ENCODE data around the gene CALD1.

CALD1 gene

DNA sequence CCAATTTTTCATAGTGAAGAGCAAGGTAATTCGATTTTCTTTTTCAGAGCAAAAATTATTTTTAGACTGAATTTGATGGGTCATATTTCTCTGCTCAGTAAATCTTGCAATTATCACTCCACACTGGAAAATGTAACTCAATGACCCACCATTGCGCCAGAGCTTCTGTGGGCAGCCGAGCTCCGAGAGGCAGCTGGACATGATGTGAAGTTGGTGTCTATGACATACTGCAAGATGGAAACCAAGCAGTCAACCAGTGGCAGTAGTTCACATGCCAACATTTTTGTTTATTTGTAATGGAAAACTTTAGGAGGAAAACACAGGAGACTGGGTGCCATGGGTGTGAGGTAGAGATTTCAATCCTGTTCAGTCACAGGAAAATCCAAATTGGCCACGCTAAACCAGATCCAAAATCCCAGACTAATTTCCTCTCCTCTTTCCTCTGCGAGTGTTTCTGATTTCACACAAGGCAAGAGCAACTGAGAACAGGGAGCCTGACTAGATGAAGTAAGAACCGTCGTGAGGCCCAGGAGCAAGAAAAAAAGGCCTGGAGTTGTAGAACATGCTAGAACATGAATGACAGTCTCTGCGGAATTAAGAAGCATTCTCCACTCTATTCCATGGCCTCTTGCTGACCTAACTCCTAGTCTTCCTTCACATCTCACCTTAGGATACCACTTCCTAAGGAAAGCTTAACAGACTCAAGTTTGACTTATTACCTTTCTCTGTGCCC, 39.3 kb downstream of the CALD1 start:
- no peak overlapping the region for H3K9ac ChIP-seq
- H3K36me3 ChIP-seq = peaks cover 56% of the 10 kb centered on the region
- H4K20me1 ChIP-seq = peaks cover 34% of the 10 kb centered on the region
- no peak overlapping the region for H3K4me2 ChIP-seq
- H3K4me3 ChIP-seq = no peak overlapping the region
- no peak for TF ChIP-seq Cebpa-rat (IDR thresholded peaks at IDR 0.05)
- H3K27ac ChIP-seq = no peak overlapping the region
- no peaks in the 10 kb centered on the region for H3K27me3 ChIP-seq
- 0 out of 2 replicates have a peak, but pooled peaks cover 9% of the 10 kb centered on the region for H3K4me1 ChIP-seq
- peaks cover 14% of the 10 kb centered on the region for H3K9me3 ChIP-seq

DNA sequence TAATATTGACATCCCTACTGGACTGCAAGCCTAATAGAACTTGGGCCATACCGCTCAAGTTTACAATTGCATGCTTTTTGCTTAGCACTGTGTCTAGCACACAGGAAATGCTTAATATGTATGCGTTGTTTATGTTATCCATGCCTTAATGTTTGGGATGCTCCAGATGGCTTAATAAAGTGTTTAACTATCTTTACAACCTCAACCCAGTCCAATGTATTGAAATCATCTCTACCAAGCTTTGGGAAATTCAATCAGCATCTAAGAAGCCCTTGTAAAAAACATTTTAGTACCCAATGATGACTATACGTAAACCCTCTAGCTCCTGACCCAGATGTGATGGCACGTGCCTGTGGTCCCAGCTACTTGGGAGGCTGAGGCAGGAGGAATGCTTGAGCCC, 40.0 kb downstream of the CALD1 start:
- Histone ChIP-seq H3K9me3 (peaks cover 14% of the 10 kb centered on the region), H3K4me2 (no peak overlapping the region), H3K9ac (no peak overlapping the region), H3K4me1 (0 out of 2 replicates have a peak, but pooled peaks cover 2% of the 10 kb centered on the region), H4K20me1 (peaks cover 27% of the 10 kb centered on the region), H3K4me3 (no peak overlapping the region), H3K27ac (no peak overlapping the region), H3K36me3 (peaks cover 50% of the 10 kb centered on the region), H3K27me3 (no peaks in the 10 kb centered on the region)
- no peak for TF ChIP-seq Cebpa-rat (IDR thresholded peaks at IDR 0.05)

DNA sequence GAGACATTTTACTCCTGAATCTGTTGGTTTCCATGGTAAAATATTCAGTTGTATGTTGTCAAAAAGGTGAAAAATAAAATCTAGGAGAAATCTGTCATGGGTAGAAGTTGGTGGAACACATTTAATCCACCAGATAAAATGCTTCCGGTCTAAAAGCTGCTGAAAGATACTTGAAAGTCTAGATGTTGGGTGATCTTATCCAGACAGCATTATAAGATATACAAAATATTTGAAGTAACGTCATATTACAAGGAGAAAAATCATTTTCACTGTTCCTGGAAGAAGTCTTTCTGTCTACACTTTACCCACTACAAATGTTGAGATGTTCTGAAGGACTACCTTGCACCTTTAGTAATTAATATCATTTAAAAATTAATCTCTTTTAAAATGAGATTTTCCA, 40.9 kb downstream of the CALD1 start:
- no peak overlapping the region for H3K4me3 ChIP-seq
- no peaks in the 10 kb centered on the region for H3K27me3 ChIP-seq
- H4K20me1 ChIP-seq = peaks cover 18% of the 10 kb centered on the region; the same call in 1 of the 2 replicates
- peaks cover 41% of the 10 kb centered on the region for H3K36me3 ChIP-seq
- H3K27ac ChIP-seq = no peak overlapping the region
- peaks cover 8% of the 10 kb centered on the region for H3K9me3 ChIP-seq
- H3K4me1 ChIP-seq = no peaks in the 10 kb centered on the region
- H3K4me2 ChIP-seq = no peak overlapping the region
- TF ChIP-seq Cebpa-rat (IDR thresholded peaks at IDR 0.05) = no peak
- no peak overlapping the region for H3K9ac ChIP-seq

DNA sequence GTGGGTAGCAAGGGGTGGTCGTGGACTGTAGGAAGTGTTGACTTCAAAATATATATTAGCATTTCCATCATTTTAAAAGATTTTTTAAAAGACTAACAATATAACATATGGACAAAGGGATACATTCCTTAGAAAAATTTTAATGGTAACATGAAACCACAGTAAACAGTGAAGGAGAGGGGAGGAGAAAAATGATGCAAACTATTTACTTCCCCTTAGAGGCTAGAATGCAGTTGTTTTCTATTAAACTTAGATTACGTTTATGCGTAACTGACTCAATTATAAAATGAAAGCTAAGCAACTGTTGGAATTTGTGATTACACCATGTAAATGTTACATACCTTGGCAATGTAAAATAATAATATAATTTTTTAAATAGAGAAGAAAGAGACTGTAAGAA, 41.3 kb downstream of the CALD1 start:
- H3K9ac ChIP-seq = no peak overlapping the region
- H3K27me3 ChIP-seq = no peaks in the 10 kb centered on the region
- H3K9me3 ChIP-seq = peaks cover 8% of the 10 kb centered on the region
- H3K4me1 ChIP-seq = 0 out of 2 replicates have a peak, but pooled peaks cover 3% of the 10 kb centered on the region
- H3K27ac ChIP-seq = no peak overlapping the region
- TF ChIP-seq Cebpa-rat (IDR thresholded peaks at IDR 0.05) = no peak
- H3K36me3 ChIP-seq = peaks cover 41% of the 10 kb centered on the region
- no peak overlapping the region for H3K4me2 ChIP-seq
- H4K20me1 ChIP-seq = peaks cover 22% of the 10 kb centered on the region; the same call in 1 of the 2 replicates
- no peak overlapping the region for H3K4me3 ChIP-seq

DNA sequence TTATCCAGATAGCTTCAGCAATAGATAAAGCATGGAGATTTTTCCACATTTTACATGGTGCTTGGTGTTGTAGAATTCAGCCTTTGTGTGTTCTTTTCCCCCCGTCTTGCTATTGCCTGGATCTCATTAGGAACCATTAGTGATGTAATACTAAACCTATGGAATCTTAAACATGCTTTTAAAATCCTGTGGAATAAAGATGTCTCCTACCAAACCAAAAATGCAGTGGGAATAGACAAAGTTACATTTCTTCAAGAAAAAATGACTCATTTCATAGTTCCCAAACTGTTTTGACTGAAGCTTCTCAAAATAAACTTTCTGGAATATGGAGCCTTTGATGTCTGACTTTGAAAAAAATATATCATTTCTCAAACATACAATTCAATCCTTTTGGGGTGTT, 44.0 kb downstream of the CALD1 start:
- Histone ChIP-seq H3K36me3 (peaks cover 32% of the 10 kb centered on the region), H3K4me2 (no peak overlapping the region), H3K4me1 (0 out of 2 replicates have a peak, but pooled peaks cover 10% of the 10 kb centered on the region), H3K9ac (no peak overlapping the region), H4K20me1 (peaks cover 29% of the 10 kb centered on the region), H3K4me3 (no peak overlapping the region), H3K27me3 (no peaks in the 10 kb centered on the region), H3K27ac (no peak overlapping the region), H3K9me3 (peaks cover 8% of the 10 kb centered on the region)
- no peak for TF ChIP-seq Cebpa-rat (IDR thresholded peaks at IDR 0.05)

DNA sequence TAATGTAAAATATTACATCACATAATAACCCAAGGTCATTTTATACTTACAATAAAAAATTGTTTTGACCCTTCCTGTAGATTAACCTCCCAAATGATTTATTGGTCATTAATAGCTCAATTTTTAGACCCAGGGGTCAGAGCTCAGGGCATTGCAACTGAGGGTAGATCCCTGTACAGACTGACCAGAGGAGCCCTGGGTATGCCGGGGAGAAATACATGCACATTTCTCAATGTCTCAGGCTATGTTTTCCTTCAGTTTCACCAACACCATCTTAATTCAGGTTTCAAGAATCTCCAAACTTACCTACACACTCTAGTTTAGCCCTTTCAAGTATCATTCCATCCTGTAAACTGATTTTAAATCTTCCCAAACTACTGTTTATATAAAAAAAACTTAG, 46.2 kb downstream of the CALD1 start:
- Histone ChIP-seq H3K4me3 (no peak overlapping the region), H3K27me3 (no peaks in the 10 kb centered on the region), H3K36me3 (peaks cover 16% of the 10 kb centered on the region; the same call in 1 of the 2 replicates), H3K4me1 (0 out of 2 replicates have a peak, but pooled peaks cover 10% of the 10 kb centered on the region), H3K9me3 (peaks cover 4% of the 10 kb centered on the region; the same call in 1 of the 2 replicates), H3K9ac (no peak overlapping the region), H3K4me2 (no peak overlapping the region), H4K20me1 (peaks cover 46% of the 10 kb centered on the region), H3K27ac (no peak overlapping the region)
- no peak for TF ChIP-seq Cebpa-rat (IDR thresholded peaks at IDR 0.05)

DNA sequence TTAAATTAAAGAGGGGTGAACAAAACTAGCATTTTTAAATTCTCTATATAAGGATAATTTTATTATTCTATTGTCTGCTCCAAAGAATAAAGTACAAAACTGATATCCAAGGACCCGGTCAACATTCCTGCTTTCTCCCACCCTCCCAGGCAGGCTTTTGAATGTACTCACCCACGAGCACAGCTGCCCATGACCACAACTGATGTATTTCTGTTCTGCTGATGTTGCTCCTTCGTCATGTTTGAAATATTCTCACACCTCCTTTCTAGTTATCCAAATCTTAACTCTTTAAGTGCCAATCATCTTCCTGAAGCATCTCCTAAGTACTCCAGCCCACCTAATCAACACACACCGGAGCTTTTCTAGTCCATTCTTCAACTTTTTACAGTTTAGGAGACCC, 46.7 kb downstream of the CALD1 start:
- Histone ChIP-seq H3K9me3 (peaks cover 4% of the 10 kb centered on the region; the same call in 1 of the 2 replicates), H3K4me2 (peak overlapping the region; percentile 12; the same call in 1 of the 2 replicates), H3K4me3 (no peak overlapping the region), H3K36me3 (peaks cover 16% of the 10 kb centered on the region; the same call in 1 of the 2 replicates), H4K20me1 (peaks cover 46% of the 10 kb centered on the region), H3K9ac (no peak overlapping the region), H3K27ac (no peak overlapping the region), H3K4me1 (0 out of 2 replicates have a peak, but pooled peaks cover 10% of the 10 kb centered on the region), H3K27me3 (no peaks in the 10 kb centered on the region)
- no peak for TF ChIP-seq Cebpa-rat (IDR thresholded peaks at IDR 0.05)

DNA sequence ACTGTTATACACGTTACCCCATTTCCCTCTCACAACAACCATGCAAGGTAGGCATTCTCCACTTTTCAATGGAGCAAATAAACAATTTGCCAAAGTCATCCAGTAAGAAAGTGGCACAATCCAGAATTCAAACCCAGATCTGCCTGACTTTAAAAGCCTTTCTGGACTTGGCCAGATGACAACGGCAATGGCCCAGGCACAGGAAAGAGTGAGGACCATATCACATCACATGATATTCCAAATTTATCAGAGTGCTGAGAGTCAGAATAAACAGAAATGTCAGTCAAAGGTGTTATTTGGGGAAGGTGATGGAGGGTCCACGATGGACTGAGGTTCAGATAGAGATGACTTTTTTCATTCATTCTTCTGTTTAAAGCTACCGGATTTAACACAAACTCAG, 48.0 kb downstream of the CALD1 start:
- peaks cover 20% of the 10 kb centered on the region for H3K36me3 ChIP-seq
- TF ChIP-seq Cebpa-rat (IDR thresholded peaks at IDR 0.05) = no peak
- no peak overlapping the region for H3K27ac ChIP-seq
- H3K4me1 ChIP-seq = 0 out of 2 replicates have a peak, but pooled peaks cover 10% of the 10 kb centered on the region
- H3K27me3 ChIP-seq = no peaks in the 10 kb centered on the region
- H4K20me1 ChIP-seq = peaks cover 54% of the 10 kb centered on the region
- no peak overlapping the region for H3K9ac ChIP-seq
- H3K4me2 ChIP-seq = no peak overlapping the region
- H3K9me3 ChIP-seq = peaks cover 4% of the 10 kb centered on the region; the same call in 1 of the 2 replicates
- H3K4me3 ChIP-seq = no peak overlapping the region

DNA sequence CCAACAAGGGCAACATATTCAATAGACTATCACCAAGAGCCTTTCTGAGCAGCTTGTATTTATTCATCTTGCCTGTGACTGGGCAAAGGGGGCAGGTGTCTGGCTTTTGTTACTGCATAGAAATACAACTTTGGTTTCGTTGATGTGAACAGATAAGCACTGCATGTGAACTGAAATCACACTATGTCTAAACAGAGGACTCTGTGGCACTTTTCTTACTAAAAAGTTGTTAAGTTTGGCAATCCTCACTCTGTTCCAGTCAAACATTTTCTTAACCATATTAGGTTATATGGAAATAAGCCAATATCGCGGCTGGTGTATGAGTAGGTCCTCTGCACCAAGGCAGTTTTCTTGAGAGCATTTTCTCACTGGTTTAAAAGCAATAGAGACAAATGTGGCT, 48.5 kb downstream of the CALD1 start:
- Histone ChIP-seq H3K4me3 (no peak overlapping the region), H3K9me3 (peaks cover 3% of the 10 kb centered on the region; the same call in 1 of the 2 replicates), H4K20me1 (peaks cover 54% of the 10 kb centered on the region), H3K9ac (no peak overlapping the region), H3K27me3 (no peaks in the 10 kb centered on the region), H3K4me1 (0 out of 2 replicates have a peak, but pooled peaks cover 10% of the 10 kb centered on the region), H3K4me2 (no peak overlapping the region), H3K36me3 (peaks cover 19% of the 10 kb centered on the region), H3K27ac (no peak overlapping the region)
- no peak for TF ChIP-seq Cebpa-rat (IDR thresholded peaks at IDR 0.05)

DNA sequence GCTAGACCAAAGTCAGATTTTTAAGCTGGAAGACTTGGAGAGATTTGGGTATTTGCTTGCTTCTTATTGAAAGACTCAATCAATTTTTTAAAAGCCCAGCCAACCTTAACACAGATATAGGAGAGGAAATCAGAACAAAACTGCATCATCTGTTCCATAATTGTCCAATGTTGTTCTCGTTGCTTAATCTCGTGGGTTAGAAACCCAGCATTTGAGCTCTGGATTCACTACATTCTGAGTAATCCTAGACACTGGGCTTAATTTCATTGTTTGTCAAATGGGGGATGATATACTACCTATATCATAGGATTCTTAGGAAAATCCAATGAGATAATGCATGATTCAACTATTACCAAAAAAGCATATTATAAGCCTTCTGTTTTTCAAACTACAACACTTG, 48.9 kb downstream of the CALD1 start:
- Histone ChIP-seq H3K27me3 (no peaks in the 10 kb centered on the region), H3K9ac (no peak overlapping the region), H4K20me1 (peaks cover 54% of the 10 kb centered on the region), H3K9me3 (no peaks in the 10 kb centered on the region), H3K36me3 (peaks cover 15% of the 10 kb centered on the region), H3K4me3 (no peak overlapping the region), H3K4me2 (no peak overlapping the region), H3K4me1 (0 out of 2 replicates have a peak, but pooled peaks cover 10% of the 10 kb centered on the region), H3K27ac (no peak overlapping the region)
- no peak for TF ChIP-seq Cebpa-rat (IDR thresholded peaks at IDR 0.05)
